ENCODE results near the gene TNIP1.

TNIP1 gene

DNA sequence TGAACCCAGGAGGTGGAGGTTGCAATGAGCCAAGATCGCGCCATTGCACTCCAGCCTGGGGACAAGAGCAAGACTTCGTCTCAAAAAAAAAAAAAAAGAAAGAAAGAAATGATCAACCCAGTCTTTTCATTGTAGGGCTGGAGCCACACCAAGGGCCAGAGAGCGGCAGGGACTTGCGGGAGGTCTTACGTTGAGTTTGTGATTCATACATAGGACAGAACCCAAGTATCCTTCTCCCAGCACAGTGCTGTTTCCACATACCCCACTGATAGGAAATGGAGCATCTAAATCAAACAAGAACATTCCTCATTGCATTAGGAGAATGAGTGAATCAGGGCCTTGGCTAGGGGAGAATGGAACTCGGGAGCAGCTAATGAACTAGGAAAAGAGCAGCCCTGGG, 3.5 kb upstream of the TNIP1 start:
- DNase-seq (ENCODE audit: low read depth in 2 of 2), result no peak

GRCh38 chr5:151083081-151083676, 2.3 kb upstream of the TNIP1 start:
- DNase-seq (ENCODE audit: low read depth in 2 of 2), result peak; percentile 44 to 72

- DNase-seq (ENCODE audit: low read depth in 2 of 2), result no peak
Observed at GRCh38 chr5:151082282-151082902, 1.6 kb upstream of the TNIP1 start.

DNA sequence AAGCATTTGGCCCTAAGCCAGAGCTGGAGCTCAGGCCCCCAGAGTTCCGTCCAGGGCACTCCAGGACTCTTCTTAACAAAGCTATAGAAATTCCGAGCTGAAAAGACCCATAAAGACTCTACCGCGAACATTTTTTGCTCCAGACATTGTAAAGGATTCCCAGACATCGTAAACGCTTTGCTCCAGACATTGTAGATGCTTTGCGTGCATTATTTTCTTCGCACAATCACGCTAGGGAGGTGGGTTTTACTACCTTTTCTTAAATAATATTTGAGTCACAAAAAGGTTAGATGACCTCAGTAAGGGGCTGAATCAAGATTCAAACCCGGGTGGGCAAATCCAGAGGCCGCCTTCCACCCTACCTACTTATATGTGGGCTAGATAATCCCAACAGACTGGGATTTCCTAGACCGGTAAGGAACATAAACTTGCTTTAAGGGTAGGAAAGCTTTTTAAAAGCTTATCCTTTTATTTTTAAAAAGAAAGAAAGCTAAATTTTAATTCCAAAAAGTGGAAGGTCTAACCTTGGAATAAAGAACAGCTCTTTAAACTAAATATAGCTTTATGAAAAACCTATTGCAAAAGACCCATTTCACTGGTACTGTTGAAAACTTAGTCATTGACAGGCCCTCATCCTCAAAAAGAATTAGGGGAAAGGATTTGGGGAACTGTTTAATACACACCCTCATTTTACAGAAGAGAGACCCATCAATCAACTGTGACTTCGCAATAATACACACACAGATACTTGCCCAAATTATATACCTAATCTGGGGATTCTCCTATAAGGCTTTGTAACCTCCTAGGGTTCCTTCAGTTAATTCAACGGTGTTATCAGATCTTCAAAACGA, 822 bp upstream of the TNIP1 start:
- no peak for DNase-seq (ENCODE audit: low read depth in 2 of 2)

DNA sequence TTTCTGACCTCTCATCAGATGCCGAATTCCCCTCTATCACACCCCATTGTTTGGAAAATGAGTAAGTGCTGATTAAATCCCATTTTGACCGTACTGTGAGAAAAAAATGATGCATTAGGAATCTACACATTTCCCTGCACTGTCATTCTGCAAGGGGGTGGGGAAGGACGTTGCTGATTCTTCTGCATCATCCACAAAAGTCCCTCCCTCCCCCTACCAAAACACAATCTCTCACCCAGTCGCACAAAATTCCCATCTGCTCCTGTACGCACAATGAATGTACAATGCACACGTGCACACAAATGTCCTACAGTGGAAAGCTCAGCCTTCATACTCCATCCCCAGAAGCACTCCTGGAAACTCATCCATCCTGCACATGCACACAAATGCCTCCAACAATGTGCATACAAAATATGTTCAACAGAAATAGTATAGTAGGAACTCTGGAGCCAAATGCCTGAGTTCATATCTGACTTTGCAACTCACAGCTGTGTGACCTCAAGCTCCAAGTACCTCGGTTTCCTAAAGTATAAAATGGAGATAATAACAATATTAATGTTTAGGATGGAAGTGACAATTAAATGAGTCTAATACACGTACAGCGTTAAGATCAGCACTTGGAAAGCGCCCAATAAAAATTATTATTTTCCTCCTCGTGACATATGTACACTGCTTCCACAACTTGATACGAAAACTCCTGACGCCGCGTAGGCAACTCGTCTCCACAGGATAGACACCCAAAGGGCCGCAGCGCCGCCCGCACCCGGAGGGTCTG, 809 bp downstream of the TNIP1 start:
- peak in 1 of 2 donors; percentile 58 for DNase-seq (ENCODE audit: low read depth in 2 of 2)

DNA sequence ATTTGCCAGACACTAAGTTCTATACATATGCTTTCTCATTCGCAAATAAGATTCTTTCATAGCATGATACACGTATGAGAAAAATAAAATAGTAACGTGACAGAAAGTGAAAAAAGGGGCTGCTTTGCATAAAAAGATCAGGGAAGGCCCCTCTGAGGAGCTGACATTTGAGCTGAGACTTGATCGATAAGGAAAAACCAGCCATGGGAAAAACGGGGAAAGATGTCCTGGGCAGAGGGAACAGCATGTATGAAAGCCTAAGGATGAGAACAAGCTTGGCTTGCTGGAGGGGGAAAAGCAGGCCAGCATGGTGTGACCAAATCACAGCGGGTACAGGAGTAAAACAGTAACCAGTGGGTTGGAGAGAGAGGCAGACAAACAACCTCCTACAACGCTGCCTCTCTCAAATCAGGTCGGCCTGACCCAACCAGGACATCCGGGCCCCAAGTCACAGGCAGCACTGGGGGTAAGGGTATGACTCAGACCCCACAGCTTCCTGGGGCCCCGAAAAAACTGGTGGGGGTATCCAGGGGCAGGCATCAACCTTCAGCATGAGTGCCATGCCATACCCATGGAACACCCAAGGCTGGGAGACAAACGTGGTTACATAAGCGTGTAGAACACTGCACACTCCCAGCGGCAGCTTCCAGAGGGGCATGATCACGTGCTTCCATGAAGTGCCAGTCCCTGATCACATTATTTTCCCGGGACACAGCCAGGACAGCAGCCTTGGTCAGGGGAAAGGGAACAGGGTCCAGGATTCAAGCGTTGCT, 2.2 kb downstream of the TNIP1 start:
- DNase-seq (ENCODE audit: low read depth in 2 of 2), result peak; percentile 57 to 76

- no peak for DNase-seq (ENCODE audit: low read depth in 2 of 2)
Observed at GRCh38 chr5:151077967-151078366, 2.9 kb downstream of the TNIP1 start.

- no peak for DNase-seq (ENCODE audit: low read depth in 2 of 2)
Observed at GRCh38 chr5:151077419-151077818, 3.4 kb downstream of the TNIP1 start.

- DNase-seq (ENCODE audit: low read depth in 2 of 2), result no peak
Observed at GRCh38 chr5:151076616-151077015, 4.2 kb downstream of the TNIP1 start.

- no peak for DNase-seq (ENCODE audit: low read depth in 2 of 2)
Observed at GRCh38 chr5:151075698-151076331, 5.0 kb downstream of the TNIP1 start.

DNA sequence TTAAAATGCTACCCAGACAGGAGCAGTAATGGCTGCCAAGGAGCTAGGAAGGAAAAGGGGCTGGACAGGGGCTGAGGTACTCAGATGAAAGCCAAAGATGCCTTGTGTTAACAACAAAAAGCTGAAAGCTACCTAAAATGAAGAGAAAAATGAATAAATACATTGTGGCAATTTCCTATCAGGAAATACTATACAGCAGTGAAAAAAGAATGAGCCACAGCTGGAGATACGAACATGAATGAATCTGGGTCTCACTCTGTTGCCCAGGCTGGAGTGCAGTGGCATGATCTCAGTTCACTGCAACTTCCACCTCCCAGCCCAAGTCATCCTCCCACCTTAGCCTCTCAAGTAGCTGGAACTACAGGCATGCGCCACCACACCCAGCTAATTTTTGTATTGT, 6.3 kb downstream of the TNIP1 start:
- no peak for DNase-seq (ENCODE audit: low read depth in 2 of 2)

- no peak for DNase-seq (ENCODE audit: low read depth in 2 of 2)
Observed at GRCh38 chr5:151073280-151073679, 7.6 kb downstream of the TNIP1 start.

GRCh38 chr5:151072630-151073025, 8.2 kb downstream of the TNIP1 start:
- no peak for DNase-seq (ENCODE audit: low read depth in 2 of 2)

DNA sequence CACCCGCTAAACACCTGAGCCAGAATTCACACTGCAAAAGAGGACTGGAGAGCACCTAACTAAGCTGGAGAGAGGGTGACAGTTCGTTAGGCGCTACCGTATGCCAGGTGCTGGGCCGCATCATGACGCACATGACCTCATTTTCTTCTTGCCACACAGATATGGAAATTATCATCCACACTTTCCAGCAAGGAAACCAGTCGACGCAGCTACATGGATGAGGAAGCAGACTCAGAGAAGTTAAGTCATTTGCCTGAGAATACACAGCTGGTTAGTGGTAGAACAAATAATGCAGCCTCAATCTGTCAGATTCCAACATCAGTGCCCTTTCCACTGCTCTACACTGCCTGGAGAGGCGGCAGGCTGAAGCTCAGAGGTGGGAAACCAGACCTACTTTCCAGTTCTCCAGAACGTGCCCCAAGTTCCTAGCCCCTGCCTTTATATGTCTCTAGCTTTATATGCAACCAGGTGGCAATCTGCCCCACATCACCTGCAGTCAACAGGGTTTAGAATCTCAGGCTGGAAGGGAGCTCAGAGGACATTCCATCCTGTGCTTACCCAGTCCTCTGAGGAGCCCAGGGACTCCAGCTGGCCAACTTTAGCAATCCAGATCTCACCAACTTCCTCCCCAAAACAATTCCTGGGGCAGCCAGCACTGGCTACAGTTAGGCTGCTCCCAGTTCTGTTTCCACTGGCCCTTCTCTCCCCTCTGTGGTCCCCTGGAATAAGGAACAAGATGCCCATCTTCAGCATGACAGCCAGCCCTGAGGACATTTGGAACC, 8.8 kb downstream of the TNIP1 start:
- no peak for DNase-seq (ENCODE audit: low read depth in 2 of 2)

- no peak for DNase-seq (ENCODE audit: low read depth in 2 of 2)
Observed at GRCh38 chr5:151071021-151071420, 9.8 kb downstream of the TNIP1 start.

GRCh38 chr5:151070449-151070848, 10.4 kb downstream of the TNIP1 start:
- no peak for DNase-seq (ENCODE audit: low read depth in 2 of 2)

DNA sequence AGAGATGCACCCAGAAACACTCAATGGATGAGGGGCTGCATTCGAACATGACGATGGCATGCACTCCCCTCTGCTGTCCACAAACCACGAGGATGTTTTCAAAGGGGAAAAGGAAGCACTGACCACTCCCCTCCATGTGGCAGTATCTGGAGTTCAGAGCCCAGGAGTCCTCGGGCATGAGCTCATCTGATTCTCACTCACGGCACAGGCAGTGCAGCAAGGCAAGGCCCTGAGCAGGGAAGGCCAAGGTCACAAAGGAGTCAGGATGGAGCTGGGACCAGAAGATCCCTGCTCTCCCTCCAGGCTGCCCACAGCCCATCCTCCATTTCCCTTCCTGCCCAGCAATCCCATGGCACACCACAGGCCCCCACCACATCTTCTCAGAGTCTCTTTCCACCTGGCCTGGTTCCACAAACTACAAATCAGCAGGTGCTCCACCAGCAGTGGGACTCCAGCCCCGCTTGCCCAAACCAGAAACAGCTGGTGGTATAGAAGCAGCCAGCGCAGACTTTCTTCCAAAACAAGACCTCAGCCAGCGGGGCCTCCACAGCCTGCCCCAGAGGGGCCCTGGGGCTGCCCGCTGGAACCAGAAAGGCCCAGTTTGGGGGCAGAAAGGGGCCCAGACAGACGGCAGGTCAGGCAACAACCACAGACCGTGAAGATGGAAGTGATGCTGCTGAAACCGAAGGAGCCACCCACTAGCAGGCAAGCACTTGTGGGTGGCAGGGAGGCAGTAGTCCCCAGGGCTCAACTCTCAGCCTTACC, 12.2 kb downstream of the TNIP1 start:
- DNase-seq (ENCODE audit: low read depth in 2 of 2), result no peak

GRCh38 chr5:151067632-151068432, 13.0 kb downstream of the TNIP1 start:
- no peak for DNase-seq (ENCODE audit: low read depth in 2 of 2)

DNA sequence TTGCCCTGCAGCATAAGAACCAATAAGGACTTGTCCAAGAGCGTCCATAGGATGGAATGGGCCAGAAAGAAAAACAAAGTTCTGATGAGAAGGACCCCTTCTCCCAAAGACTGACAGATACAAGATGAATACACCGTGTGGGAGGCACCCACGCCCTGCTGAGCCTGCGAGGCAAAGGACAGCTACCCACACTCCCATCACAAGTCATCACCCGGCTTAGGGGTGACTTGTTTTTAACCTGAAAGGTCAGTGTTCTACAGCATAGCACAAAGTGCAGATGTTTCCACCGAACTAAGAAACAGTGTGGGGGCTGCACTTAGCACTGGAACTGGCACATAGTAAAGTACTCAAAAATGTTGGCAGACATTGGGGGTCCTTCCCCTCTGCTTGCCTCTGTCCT, 13.9 kb downstream of the TNIP1 start:
- DNase-seq (ENCODE audit: low read depth in 2 of 2), result no peak

Measured in stimulated activated CD4-positive, alpha-beta T cell treated with anti-CD3 and anti-CD28 coated beads, Interleukin-4, amount 100 ng/mL, for 48 hours (primary cell).